ENCODE data around the gene XPC. TPM values are rescaled to one million over a fixed set of nuclear protein-coding genes. Genes with fewer than 3 reads are reported as not detected.
"Not testable (repeated sequence)": the region's sequence is repeated elsewhere in the genome, so short reads cannot be mapped to it uniquely, and the experiment has no call there.

The XPC gene
- polyA plus RNA-seq, 1 donor, result 35.4 TPM

DNA sequence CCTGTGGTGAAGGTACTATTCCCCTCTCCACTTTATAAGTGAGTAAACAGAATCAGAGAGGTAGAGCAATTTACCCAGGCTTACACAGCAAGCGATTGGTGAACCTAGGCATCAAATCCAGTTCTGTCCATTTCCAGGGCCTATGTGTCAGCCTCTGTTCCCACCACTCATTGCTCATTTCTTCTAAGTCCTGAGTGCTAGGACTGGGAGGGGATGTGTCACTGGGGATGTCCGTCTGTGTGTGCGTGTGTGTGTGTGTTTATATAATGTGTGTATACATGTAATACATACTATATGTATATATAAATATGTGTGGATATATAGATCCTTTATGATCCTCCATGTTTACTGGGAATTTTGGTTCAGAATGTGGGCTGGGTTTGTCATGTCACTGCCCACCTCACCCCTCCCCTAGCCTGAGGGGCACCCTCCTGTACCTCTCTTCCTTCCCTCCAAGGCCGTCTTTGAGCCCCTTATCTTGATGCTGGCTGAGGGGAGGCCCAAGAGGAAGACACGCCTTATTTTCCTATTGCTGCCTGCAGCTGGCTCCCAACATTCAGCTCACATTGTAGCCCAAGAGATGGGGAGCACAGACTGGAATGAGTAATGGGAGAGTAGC lies 51.4 kb downstream of the XPC start:
- DNase-seq, result no peak
- WGBS (ENCODE audit: insufficient coverage, low lambda C conversion rate), result no CpG with 5 or more reads among the region's 5 CpGs
- Histone ChIP-seq H3K4me1 (ENCODE audit: control insufficient read depth, insufficient read depth, low read length) (peaks cover 27% of the 10 kb centered on the region), H3K36me3 (ENCODE audit: control insufficient read depth, insufficient read depth, low read length) (peaks cover 42% of the 10 kb centered on the region), H3K27me3 (ENCODE audit: control insufficient read depth, insufficient read depth, low read length) (no peaks in the 10 kb centered on the region), H3K9me3 (ENCODE audit: control insufficient read depth, low read depth, low read length) (no peaks in the 10 kb centered on the region), H3K27ac (ENCODE audit: low read length) (no peak overlapping the region), H3K4me3 (ENCODE audit: low read length) (no peak overlapping the region)

GRCh38 chr3:14126017-14126886 lies 52.1 kb downstream of the XPC start:
- peak overlapping the region; percentile 89 for H3K27ac ChIP-seq (ENCODE audit: low read length)
- H3K9me3 ChIP-seq (ENCODE audit: control insufficient read depth, low read depth, low read length), result no peaks in the 10 kb centered on the region
- H3K36me3 ChIP-seq (ENCODE audit: control insufficient read depth, insufficient read depth, low read length), result peaks cover 35% of the 10 kb centered on the region
- no peak for DNase-seq
- H3K4me3 ChIP-seq (ENCODE audit: low read length), result peak overlapping the region; percentile 82
- WGBS (ENCODE audit: insufficient coverage, low lambda C conversion rate), result no CpG with 5 or more reads among the region's 11 CpGs
- H3K27me3 ChIP-seq (ENCODE audit: control insufficient read depth, insufficient read depth, low read length), result no peaks in the 10 kb centered on the region
- H3K4me1 ChIP-seq (ENCODE audit: control insufficient read depth, insufficient read depth, low read length), result peaks cover 28% of the 10 kb centered on the region

- Histone ChIP-seq H3K4me1 (ENCODE audit: control insufficient read depth, insufficient read depth, low read length) (peaks cover 29% of the 10 kb centered on the region), H3K27ac (ENCODE audit: low read length) (peak overlapping the region; percentile 89), H3K4me3 (ENCODE audit: low read length) (peak overlapping the region; percentile 82), H3K27me3 (ENCODE audit: control insufficient read depth, insufficient read depth, low read length) (no peaks in the 10 kb centered on the region), H3K9me3 (ENCODE audit: control insufficient read depth, low read depth, low read length) (no peaks in the 10 kb centered on the region), H3K36me3 (ENCODE audit: control insufficient read depth, insufficient read depth, low read length) (peaks cover 26% of the 10 kb centered on the region)
- peak; percentile 52 to 77 for DNase-seq
- WGBS (ENCODE audit: insufficient coverage, low lambda C conversion rate), result no CpG with 5 or more reads among the region's 44 CpGs
Observed at GRCh38 chr3:14125193-14126016, 53.0 kb downstream of the XPC start.

GRCh38 chr3:14124615-14125192 lies 53.7 kb downstream of the XPC start, which contains the start of the genes CHCHD4 and TMEM43:
TSS of gene CHCHD4 (minus strand) at chr3:14124870. CDS start at chr3:14124676, 194 bp downstream.
TSS of gene TMEM43 (plus strand) at chr3:14125052. CDS start at chr3:14125194, 142 bp downstream.
- Histone ChIP-seq H3K27me3 (ENCODE audit: control insufficient read depth, insufficient read depth, low read length) (no peaks in the 10 kb centered on the region), H3K27ac (ENCODE audit: low read length) (peak within 1 kb of the TSS; percentile 89), H3K4me1 (ENCODE audit: control insufficient read depth, insufficient read depth, low read length) (peaks cover 36% of the 10 kb centered on the region), H3K9me3 (ENCODE audit: control insufficient read depth, low read depth, low read length) (no peaks in the 10 kb centered on the region), H3K36me3 (ENCODE audit: control insufficient read depth, insufficient read depth, low read length) (peaks cover 21% of the 10 kb centered on the region), H3K4me3 (ENCODE audit: low read length) (peak within 1 kb of the TSS; percentile 82)
- peak; percentile 99 to 100 for DNase-seq
- no CpG with 5 or more reads among the region's 55 CpGs for WGBS (ENCODE audit: insufficient coverage, low lambda C conversion rate)

- H3K4me1 ChIP-seq (ENCODE audit: control insufficient read depth, insufficient read depth, low read length), result peaks cover 40% of the 10 kb centered on the region
- H3K4me3 ChIP-seq (ENCODE audit: low read length), result peak overlapping the region; percentile 82
- H3K27me3 ChIP-seq (ENCODE audit: control insufficient read depth, insufficient read depth, low read length), result no peaks in the 10 kb centered on the region
- peak overlapping the region; percentile 63 for H3K27ac ChIP-seq (ENCODE audit: low read length)
- no peaks in the 10 kb centered on the region for H3K9me3 ChIP-seq (ENCODE audit: control insufficient read depth, low read depth, low read length)
- peaks cover 16% of the 10 kb centered on the region for H3K36me3 ChIP-seq (ENCODE audit: control insufficient read depth, insufficient read depth, low read length)
- peak; percentile 60 to 87 for DNase-seq
- WGBS (ENCODE audit: insufficient coverage, low lambda C conversion rate), result no CpG with 5 or more reads among the region's 37 CpGs
Observed at GRCh38 chr3:14124223-14124614, 54.2 kb downstream of the XPC start.

GRCh38 chr3:14123308-14124222 lies 54.8 kb downstream of the XPC start:
- H3K27ac ChIP-seq (ENCODE audit: low read length), result peak overlapping the region; percentile 63
- H3K36me3 ChIP-seq (ENCODE audit: control insufficient read depth, insufficient read depth, low read length), result peaks cover 11% of the 10 kb centered on the region
- H3K4me3 ChIP-seq (ENCODE audit: low read length), result peak overlapping the region; percentile 82
- DNase-seq, result no peak
- no peaks in the 10 kb centered on the region for H3K9me3 ChIP-seq (ENCODE audit: control insufficient read depth, low read depth, low read length)
- peaks cover 46% of the 10 kb centered on the region for H3K4me1 ChIP-seq (ENCODE audit: control insufficient read depth, insufficient read depth, low read length)
- WGBS (ENCODE audit: insufficient coverage, low lambda C conversion rate), result 94% methylated on average over 2 of the region's 15 CpGs
- no peaks in the 10 kb centered on the region for H3K27me3 ChIP-seq (ENCODE audit: control insufficient read depth, insufficient read depth, low read length)

GRCh38 chr3:14122301-14122700 lies 56.1 kb downstream of the XPC start:
- no peak overlapping the region for H3K4me3 ChIP-seq (ENCODE audit: low read length)
- DNase-seq, result no peak
- H3K36me3 ChIP-seq (ENCODE audit: control insufficient read depth, insufficient read depth, low read length), result peaks cover 1% of the 10 kb centered on the region
- H3K9me3 ChIP-seq (ENCODE audit: control insufficient read depth, low read depth, low read length), result no peaks in the 10 kb centered on the region
- no CpG with 5 or more reads among the region's 3 CpGs for WGBS (ENCODE audit: insufficient coverage, low lambda C conversion rate)
- peaks cover 50% of the 10 kb centered on the region for H3K4me1 ChIP-seq (ENCODE audit: control insufficient read depth, insufficient read depth, low read length)
- no peak overlapping the region for H3K27ac ChIP-seq (ENCODE audit: low read length)
- no peaks in the 10 kb centered on the region for H3K27me3 ChIP-seq (ENCODE audit: control insufficient read depth, insufficient read depth, low read length)

DNA sequence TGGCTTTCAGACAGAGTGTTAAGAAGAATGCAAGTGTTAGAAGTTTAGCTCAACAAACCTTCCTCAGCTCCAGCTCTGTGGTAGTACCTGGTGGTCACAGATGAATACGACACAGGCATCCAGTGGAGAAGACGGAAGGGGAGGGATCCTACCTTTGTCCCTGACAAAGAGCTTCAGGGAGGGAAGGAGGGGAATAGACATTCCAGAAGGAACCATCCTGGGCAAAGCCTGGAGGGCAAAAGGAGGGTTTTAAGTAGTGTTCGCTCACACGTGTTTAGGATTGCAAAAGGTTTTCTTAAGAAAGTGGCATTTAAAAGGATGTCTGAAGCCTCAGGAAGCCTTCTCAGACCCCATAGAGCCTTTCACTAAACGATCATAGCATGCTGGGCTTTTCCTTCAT lies 56.5 kb downstream of the XPC start:
- Histone ChIP-seq H3K36me3 (ENCODE audit: control insufficient read depth, insufficient read depth, low read length) (peaks cover 3% of the 10 kb centered on the region), H3K9me3 (ENCODE audit: control insufficient read depth, low read depth, low read length) (no peaks in the 10 kb centered on the region), H3K27me3 (ENCODE audit: control insufficient read depth, insufficient read depth, low read length) (no peaks in the 10 kb centered on the region), H3K27ac (ENCODE audit: low read length) (peak overlapping the region; percentile 44), H3K4me1 (ENCODE audit: control insufficient read depth, insufficient read depth, low read length) (peaks cover 50% of the 10 kb centered on the region), H3K4me3 (ENCODE audit: low read length) (no peak overlapping the region)
- WGBS (ENCODE audit: insufficient coverage, low lambda C conversion rate), result no CpG with 5 or more reads among the region's 5 CpGs
- no peak for DNase-seq

DNA sequence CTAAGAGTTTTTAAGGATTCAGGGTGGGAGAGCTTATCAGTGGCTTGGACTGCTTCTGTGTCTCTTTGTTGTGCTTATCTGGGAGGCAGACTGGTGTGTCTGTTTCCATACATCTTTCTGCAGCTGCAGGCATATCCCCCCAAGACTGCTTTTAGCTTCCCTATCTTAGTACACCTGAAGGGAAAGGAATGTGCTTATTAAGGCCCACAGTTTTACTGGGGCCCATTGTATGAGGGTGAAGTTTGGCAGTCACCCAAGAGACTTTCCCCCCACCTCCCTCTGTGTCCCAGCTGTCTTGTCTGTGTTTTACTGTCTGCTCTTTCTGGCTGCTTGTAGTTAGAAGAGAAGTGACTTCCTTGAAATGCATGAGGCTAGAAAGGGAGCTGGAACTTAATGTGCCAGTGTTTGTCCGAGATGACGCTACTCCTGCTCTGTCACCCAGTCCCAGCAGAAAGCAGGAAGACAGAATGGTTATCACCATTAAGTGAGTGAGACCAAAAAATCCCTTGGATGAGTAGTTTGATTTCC lies 57.4 kb downstream of the XPC start:
- H3K4me3 ChIP-seq (ENCODE audit: low read length); DNase-seq; H3K27me3 ChIP-seq (ENCODE audit: control insufficient read depth, insufficient read depth, low read length); H3K9me3 ChIP-seq (ENCODE audit: control insufficient read depth, low read depth, low read length); H3K36me3 ChIP-seq (ENCODE audit: control insufficient read depth, insufficient read depth, low read length): not testable (repeated sequence)
- WGBS (ENCODE audit: insufficient coverage, low lambda C conversion rate), result 79% methylated on average over 2 of the region's 2 CpGs
- Histone ChIP-seq H3K4me1 (ENCODE audit: control insufficient read depth, insufficient read depth, low read length) (peaks cover 43% of the 10 kb centered on the region), H3K27ac (ENCODE audit: low read length) (peak overlapping the region; percentile 44)

All from large intestine (tissue), 3 donors.